WTC11 (cell line): ENCODE data around the gene EPC1. TPM values are rescaled to one million over a fixed set of nuclear protein-coding genes. Genes with fewer than 3 reads are reported as not detected.

Experiments
- ATAC-seq: fragments of 200-7000 bp; cut with Tn5 transposase; 2 replicates; pipeline ENCODE4 v1.10.0; 2021; ENCODE audit warnings: mild to moderate bottlenecking, moderate library complexity
- CTCF ChIA-PET: fragments of 300-600 bp; sonication (Branson Sonifier 250); formaldehyde crosslinking; loops from one replicate; lab custom pipeline; 2021; ENCODE audit warnings: antibody characterized with exemption; lab: Charles Lee
- POLR2A ChIA-PET: fragments of 350-600 bp; sonication (Branson Sonifier 250); formaldehyde crosslinking; loops from one replicate; lab custom pipeline; 2021; ENCODE audit warnings: antibody characterized with exemption; lab: Charles Lee
- DNase-seq: peaks from one replicate; pipeline ENCODE4 v3.0.0; 2021; ENCODE audit warnings: low spot score
- H3K27ac Mint-ChIP-seq: 2 replicates; pipeline ENCODE4 v1.8.0; 2021; ENCODE audit warnings: mixed read lengths
- H3K27me3 Mint-ChIP-seq: 2 replicates; pipeline ENCODE4 v1.8.0; 2021; ENCODE audit warnings: low read depth, mild to moderate bottlenecking, moderate library complexity, mixed read lengths
- H3K36me3 Mint-ChIP-seq: 2 replicates; pipeline ENCODE4 v1.8.0; 2021; ENCODE audit warnings: mixed read lengths
- H3K4me1 Mint-ChIP-seq: 2 replicates; pipeline ENCODE4 v1.8.0; 2022; ENCODE audit warnings: mixed read lengths
- H3K4me3 Mint-ChIP-seq: 2 replicates; pipeline ENCODE4 v1.8.0; 2021; ENCODE audit warnings: mild to moderate bottlenecking, moderate library complexity, mixed read lengths
- H3K9me3 Mint-ChIP-seq: 2 replicates; pipeline ENCODE4 v1.8.0; 2021; ENCODE audit warnings: mixed read lengths
- ATF1 ChIP-seq: sonication (generic); formaldehyde crosslinking; IDR thresholded peaks from 2 replicates; pipeline ENCODE4 v1.8.1; 2023; ENCODE audit warnings: mild to moderate bottlenecking, moderate library complexity, missing genetic modification reagents
- CBFB ChIP-seq: sonication (generic); formaldehyde crosslinking; IDR thresholded peaks from 2 replicates; pipeline ENCODE4 v1.8.1; 2022; ENCODE audit warnings: mild to moderate bottlenecking, low read depth, missing genetic modification reagents
- ETV6 ChIP-seq: sonication (generic); formaldehyde crosslinking; IDR thresholded peaks from 2 replicates; pipeline ENCODE4 v1.8.1; 2022; ENCODE audit warnings: mild to moderate bottlenecking, missing genetic modification reagents
- FOXK1 ChIP-seq: sonication (generic); formaldehyde crosslinking; IDR thresholded peaks from 2 replicates; pipeline ENCODE4 v1.8.0; 2022; ENCODE audit warnings: mild to moderate bottlenecking, moderate library complexity, missing genetic modification reagents
- GTF2I ChIP-seq: fragments of 250-450 bp; sonication (Bioruptor Pico); conservative IDR thresholded peaks from 2 replicates; pipeline ENCODE4 v1.4.0; 2021; ENCODE audit warnings: mild to moderate bottlenecking
- JUN ChIP-seq: sonication (generic); formaldehyde crosslinking; IDR thresholded peaks from 2 replicates; pipeline ENCODE4 v1.8.0; 2023; ENCODE audit warnings: mild to moderate bottlenecking, missing genetic modification reagents
- KAT7 ChIP-seq: sonication (generic); formaldehyde crosslinking; IDR thresholded peaks from 2 replicates; pipeline ENCODE4 v1.8.1; 2023; ENCODE audit warnings: missing genetic modification reagents, mild to moderate bottlenecking, borderline replicate concordance
- NR1H2 ChIP-seq: sonication (generic); formaldehyde crosslinking; IDR thresholded peaks from 2 replicates; pipeline ENCODE4 v1.9.0; 2021; ENCODE audit warnings: mild to moderate bottlenecking, moderate library complexity, missing genetic modification reagents
- RORB ChIP-seq: fragments of 250-450 bp; sonication (Bioruptor Pico); IDR thresholded peaks from 2 replicates; pipeline ENCODE4 v1.9.0; 2021; ENCODE audit warnings: mild to moderate bottlenecking
- SMAD4 ChIP-seq: sonication (generic); formaldehyde crosslinking; IDR thresholded peaks from 2 replicates; pipeline ENCODE4 v1.8.0; 2022; ENCODE audit warnings: mild to moderate bottlenecking, missing genetic modification reagents
- TEAD1 ChIP-seq: sonication (generic); formaldehyde crosslinking; IDR thresholded peaks from 2 replicates; pipeline ENCODE4 v1.8.0; 2022; ENCODE audit warnings: mild to moderate bottlenecking, missing genetic modification reagents
- USF2 ChIP-seq: sonication (generic); formaldehyde crosslinking; IDR thresholded peaks from 2 replicates; pipeline ENCODE4 v1.8.1; 2023; ENCODE audit warnings: mild to moderate bottlenecking, missing genetic modification reagents, moderate library complexity
- ZBTB21 ChIP-seq: sonication (generic); formaldehyde crosslinking; IDR thresholded peaks from 2 replicates; pipeline ENCODE4 v1.8.1; 2023; ENCODE audit warnings: mild to moderate bottlenecking, missing genetic modification reagents, borderline replicate concordance
- ZNF121 ChIP-seq: sonication (generic); formaldehyde crosslinking; IDR thresholded peaks from 2 replicates; pipeline ENCODE4 v1.8.0; 2023; ENCODE audit warnings: missing genetic modification reagents
- ZNF232 ChIP-seq: sonication (generic); formaldehyde crosslinking; IDR thresholded peaks from 2 replicates; pipeline ENCODE4 v1.8.0; 2022; ENCODE audit warnings: mild to moderate bottlenecking, missing genetic modification reagents
- ZNF396 ChIP-seq: fragments of 250-450 bp; sonication (Bioruptor Pico); IDR thresholded peaks from 2 replicates; pipeline ENCODE4 v1.8.0; 2021; ENCODE audit warnings: mild to moderate bottlenecking, moderate library complexity, borderline replicate concordance
- ZNF425 ChIP-seq: fragments of 250-450 bp; sonication (Bioruptor Pico); conservative IDR thresholded peaks from 2 replicates; pipeline ENCODE4 v1.9.0; 2021; ENCODE audit warnings: mild to moderate bottlenecking
- total RNA-seq: library from RNA; stranded (reverse); gene quantifications from 3 replicates; pipeline ENCODE4 v1.2.3, GENCODE V29; 2021
- TF ChIP-seq, protein P1 (sequence below): fragments of 250-450 bp; sonication (Bioruptor Pico); IDR thresholded peaks from 2 replicates; pipeline ENCODE4 v1.9.0; 2021; ENCODE audit warnings: mild to moderate bottlenecking
- TF ChIP-seq, protein P2 (sequence below): fragments of 250-450 bp; sonication (Bioruptor Pico); IDR thresholded peaks from 2 replicates; pipeline ENCODE4 v1.9.0; 2021; ENCODE audit warnings: moderate library complexity, mild to moderate bottlenecking, inconsistent platforms, borderline replicate concordance
- TF ChIP-seq, protein P3 (sequence below): sonication (generic); formaldehyde crosslinking; IDR thresholded peaks from 2 replicates; pipeline ENCODE4 v1.8.0; 2022; ENCODE audit warnings: mild to moderate bottlenecking, missing genetic modification reagents

The EPC1 gene
- total RNA-seq, 1 experiment from 2014 or later: 22.5 TPM

DNA sequence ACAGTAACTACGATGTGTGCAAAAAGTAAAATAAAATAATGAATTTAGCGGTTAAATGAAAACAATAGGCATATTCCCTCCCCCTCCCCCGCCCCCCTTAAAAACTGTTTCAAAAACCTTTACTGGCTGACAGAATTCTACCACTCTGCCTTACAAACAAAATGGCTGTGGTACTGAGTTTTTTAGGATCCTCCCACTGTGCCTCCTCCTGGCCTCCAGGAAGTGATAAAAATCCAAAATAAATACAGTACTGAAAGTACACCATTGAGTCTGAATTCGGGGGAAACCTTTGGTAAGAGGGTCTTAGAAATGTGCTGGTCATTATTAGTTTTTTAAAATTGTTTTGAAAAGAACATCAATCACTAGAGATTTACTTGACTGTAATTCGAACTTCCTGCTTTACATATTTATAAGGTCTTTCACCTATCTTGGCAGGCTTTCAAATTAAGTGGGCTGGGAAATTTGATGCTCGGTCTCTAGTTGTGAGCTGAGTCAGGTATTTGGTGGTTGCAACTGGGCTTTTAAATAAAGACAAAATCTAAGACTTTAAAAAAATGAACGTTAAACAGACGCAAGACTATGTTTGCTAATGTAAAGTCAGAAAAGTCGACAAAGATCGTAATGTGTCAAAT, 32.5 kb upstream of the EPC1 start:
- ATAC-seq (peak; percentile 61), DNase-seq (no peak)
- Mint-ChIP-seq H3K4me3 (no peak overlapping the region), H3K9me3 (no peaks in the 10 kb centered on the region), H3K4me1 (peaks cover 9% of the 10 kb centered on the region), H3K27ac (no peak overlapping the region), H3K27me3 (no peaks in the 10 kb centered on the region), H3K36me3 (no peaks in the 10 kb centered on the region)
- CTCF ChIA-PET: interaction anchor here (1.4 kb wide), 1 partner anchor 12 kb away, joined by 4 read pairs; no protein-coding TSS in a partner anchor
- no peak for TF ChIP-seq NR1H2
- TF ChIP-seq, protein P1, sequence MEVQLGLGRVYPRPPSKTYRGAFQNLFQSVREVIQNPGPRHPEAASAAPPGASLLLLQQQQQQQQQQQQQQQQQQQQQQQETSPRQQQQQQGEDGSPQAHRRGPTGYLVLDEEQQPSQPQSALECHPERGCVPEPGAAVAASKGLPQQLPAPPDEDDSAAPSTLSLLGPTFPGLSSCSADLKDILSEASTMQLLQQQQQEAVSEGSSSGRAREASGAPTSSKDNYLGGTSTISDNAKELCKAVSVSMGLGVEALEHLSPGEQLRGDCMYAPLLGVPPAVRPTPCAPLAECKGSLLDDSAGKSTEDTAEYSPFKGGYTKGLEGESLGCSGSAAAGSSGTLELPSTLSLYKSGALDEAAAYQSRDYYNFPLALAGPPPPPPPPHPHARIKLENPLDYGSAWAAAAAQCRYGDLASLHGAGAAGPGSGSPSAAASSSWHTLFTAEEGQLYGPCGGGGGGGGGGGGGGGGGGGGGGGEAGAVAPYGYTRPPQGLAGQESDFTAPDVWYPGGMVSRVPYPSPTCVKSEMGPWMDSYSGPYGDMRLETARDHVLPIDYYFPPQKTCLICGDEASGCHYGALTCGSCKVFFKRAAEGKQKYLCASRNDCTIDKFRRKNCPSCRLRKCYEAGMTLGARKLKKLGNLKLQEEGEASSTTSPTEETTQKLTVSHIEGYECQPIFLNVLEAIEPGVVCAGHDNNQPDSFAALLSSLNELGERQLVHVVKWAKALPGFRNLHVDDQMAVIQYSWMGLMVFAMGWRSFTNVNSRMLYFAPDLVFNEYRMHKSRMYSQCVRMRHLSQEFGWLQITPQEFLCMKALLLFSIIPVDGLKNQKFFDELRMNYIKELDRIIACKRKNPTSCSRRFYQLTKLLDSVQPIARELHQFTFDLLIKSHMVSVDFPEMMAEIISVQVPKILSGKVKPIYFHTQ (CRISPR knock-in tag): no peak
- no peak for TF ChIP-seq ZNF121 (CRISPR knock-in tag)
- TF ChIP-seq SMAD4: no peak
- no peak for TF ChIP-seq JUN (CRISPR knock-in tag)
- TF ChIP-seq GTF2I (CRISPR knock-in tag): no peak
- TF ChIP-seq ZBTB21: no peak
- no peak for TF ChIP-seq ATF1 (CRISPR knock-in tag)
- TF ChIP-seq ZNF232 (CRISPR knock-in tag): no peak
- no peak for TF ChIP-seq KAT7
- TF ChIP-seq USF2: no peak
- TF ChIP-seq ZNF396 (CRISPR knock-in tag): no peak
- TF ChIP-seq ZNF425: no peak
- TF ChIP-seq FOXK1 (CRISPR knock-in tag): no peak
- no peak for TF ChIP-seq CBFB (CRISPR knock-in tag)
- no peak for TF ChIP-seq RORB (CRISPR knock-in tag)
- no peak for TF ChIP-seq TEAD1 (CRISPR knock-in tag)
- TF ChIP-seq, protein P2, sequence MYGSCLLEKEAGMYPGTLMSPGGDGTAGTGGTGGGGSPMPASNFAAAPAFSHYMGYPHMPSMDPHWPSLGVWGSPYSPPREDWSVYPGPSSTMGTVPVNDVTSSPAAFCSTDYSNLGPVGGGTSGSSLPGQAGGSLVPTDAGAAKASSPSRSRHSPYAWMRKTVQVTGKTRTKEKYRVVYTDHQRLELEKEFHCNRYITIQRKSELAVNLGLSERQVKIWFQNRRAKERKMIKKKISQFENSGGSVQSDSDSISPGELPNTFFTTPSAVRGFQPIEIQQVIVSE: no peak
- TF ChIP-seq, protein P3, sequence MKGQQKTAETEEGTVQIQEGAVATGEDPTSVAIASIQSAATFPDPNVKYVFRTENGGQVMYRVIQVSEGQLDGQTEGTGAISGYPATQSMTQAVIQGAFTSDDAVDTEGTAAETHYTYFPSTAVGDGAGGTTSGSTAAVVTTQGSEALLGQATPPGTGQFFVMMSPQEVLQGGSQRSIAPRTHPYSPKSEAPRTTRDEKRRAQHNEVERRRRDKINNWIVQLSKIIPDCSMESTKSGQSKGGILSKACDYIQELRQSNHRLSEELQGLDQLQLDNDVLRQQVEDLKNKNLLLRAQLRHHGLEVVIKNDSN: no peak
- no peak for TF ChIP-seq ETV6 (CRISPR knock-in tag)
- POLR2A ChIA-PET: interaction anchor here (1.0 to 1.1 kb wide), 3 partner anchors 27 to 34 kb away, joined by 3 to 4 read pairs (median 4); no protein-coding TSS in a partner anchor
